GM21723 (cell line): ENCODE data around the gene KLHL34.

Source experiments
- ATAC-seq: cut with Tn5 transposase; IDR thresholded peaks from one replicate; pipeline ENCODE4 v1.9.1; 2021; ENCODE audit warnings: mild to moderate bottlenecking, moderate library complexity; ENCODE audit not compliant: unreplicated experiment

KLHL34 gene

GRCh38 chrX:21656587-21657317 lies 1.4 kb downstream of the KLHL34 start:
- no peak for ATAC-seq

DNA sequence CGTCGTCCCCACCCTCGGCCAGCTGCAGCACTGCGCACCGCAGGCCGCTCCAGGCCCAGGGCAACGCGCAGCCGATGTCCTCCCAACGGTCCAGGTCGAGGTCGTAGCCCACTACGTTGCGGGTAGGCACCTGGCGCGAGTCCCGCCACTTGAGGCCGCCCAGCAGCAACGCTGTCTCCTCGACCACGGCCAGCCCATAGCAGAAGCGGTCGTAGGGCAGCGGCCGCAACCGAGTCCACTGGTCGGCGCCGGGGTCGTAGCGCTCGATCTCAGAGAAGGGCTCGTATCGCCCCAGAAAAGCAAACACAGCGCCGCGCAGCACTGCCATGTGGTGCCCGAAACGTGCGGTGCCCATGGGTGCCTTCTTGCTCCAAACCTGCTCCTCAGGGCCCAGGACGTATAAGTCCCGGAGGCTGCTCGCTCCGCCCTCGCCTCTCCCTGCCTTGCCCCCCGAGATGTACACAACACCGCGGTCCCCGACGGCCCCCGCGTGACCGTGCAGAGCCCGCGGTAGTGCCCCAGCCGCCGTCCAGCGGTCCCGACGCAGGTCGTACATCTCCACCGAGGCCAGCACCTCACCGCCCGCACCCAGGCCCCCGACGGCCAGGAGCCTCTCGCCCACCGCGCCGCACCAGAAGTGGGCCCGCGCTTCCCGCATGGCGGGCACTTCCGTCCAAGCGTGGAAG lies 2.1 kb downstream of the KLHL34 start:
- no peak for ATAC-seq

GRCh38 chrX:21645886-21646285 lies 12.2 kb downstream of the KLHL34 start:
- no peak for ATAC-seq

GRCh38 chrX:21645431-21645830 lies 12.7 kb downstream of the KLHL34 start:
- no peak for ATAC-seq

- ATAC-seq, result no peak
Measured at GRCh38 chrX:21639775-21640174, 18.4 kb downstream of the KLHL34 start.

DNA sequence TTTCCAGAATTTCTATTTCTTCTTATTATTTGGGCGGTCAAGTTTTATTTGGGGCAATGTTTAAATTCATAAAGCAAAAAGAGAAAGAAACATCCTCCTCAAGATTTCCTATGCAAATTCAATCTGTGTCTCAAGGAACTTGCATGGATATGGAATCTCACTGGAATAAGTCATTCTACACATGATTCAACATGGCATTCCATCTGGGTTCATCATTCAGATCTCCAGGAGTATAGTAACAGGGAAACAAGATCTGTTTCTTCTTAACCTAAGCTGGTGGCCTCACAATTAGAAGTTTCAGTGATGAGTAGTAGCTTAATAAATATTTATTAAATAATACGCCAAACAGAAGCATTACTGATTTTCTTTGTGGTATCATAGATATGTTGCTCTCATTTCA lies 19.8 kb downstream of the KLHL34 start:
- no peak for ATAC-seq

DNA sequence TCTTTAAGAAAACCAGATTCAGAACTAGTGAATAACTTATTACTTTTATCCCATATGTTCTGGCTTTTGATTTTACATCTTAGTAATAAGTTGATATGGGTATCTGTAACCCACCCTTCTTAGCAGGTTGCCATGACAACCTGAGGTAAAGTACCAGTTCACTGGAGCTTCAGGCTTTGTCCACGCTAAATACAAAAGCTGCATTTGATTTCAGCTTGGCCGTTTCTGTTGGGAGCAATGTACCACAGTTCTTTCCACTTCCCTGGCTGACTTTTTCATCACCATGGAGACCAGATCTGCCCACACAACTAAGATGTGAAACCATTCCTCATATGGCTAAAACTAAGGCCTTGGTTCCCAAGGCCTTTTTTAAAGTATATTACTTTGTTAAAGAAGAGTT lies 26.1 kb downstream of the KLHL34 start:
- ATAC-seq, result no peak

DNA sequence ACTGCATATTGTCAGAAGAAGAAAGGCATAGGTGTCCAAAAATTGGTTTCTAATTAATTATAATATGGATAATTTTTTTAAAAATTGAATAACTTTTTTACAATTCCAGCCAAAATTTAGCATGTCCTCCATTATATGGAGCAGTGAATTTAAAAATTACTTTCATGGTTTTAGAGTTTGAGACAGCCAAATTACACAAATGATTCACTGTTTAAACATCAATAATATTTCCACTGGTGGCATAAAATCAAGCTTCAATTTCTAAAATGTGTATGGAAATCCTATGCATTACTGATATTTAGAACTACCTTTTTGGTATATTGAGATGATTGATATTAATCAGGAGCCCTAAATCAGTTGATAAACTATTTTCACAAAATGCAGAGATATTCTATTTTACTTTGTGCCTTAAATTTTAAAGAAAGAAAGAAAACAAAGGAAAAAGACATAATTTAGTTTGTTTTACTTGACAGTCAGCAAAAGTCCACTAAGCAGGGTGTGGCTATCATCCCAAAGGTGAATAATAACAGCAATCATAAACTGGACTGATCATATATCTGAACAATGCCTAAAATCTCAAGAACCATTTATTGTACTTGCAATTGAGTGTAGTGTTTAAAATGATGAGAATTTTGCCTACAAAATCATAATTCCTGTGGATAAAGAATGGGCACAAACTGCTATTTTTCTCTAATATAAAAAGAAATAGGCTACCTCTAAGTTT lies 34.2 kb downstream of the KLHL34 start:
- ATAC-seq, result no peak

GRCh38 chrX:21620234-21620633 lies 37.9 kb downstream of the KLHL34 start:
- ATAC-seq, result no peak

DNA sequence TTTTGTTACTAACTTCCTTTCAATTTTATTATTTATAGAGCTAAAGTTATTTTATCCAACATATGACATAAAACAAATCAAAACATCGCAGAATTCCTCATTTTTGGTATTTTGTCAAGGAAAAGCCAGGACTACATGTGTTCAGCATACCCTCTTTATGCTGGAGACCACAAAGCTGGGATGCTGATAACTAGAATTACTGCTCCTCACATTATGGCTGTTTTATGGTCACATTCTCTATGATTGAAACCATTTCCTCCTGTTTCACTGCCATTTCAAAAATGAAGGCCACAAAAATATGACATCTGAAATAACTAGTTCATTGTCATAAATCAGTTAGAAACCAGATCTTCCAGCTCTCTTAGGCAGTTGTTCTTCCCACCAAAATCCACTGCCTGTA lies 41.7 kb downstream of the KLHL34 start:
- no peak for ATAC-seq

GRCh38 chrX:21612154-21612553 lies 46.0 kb downstream of the KLHL34 start:
- no peak for ATAC-seq

- ATAC-seq, result no peak
Measured at GRCh38 chrX:21610168-21610567, 48.0 kb downstream of the KLHL34 start.

DNA sequence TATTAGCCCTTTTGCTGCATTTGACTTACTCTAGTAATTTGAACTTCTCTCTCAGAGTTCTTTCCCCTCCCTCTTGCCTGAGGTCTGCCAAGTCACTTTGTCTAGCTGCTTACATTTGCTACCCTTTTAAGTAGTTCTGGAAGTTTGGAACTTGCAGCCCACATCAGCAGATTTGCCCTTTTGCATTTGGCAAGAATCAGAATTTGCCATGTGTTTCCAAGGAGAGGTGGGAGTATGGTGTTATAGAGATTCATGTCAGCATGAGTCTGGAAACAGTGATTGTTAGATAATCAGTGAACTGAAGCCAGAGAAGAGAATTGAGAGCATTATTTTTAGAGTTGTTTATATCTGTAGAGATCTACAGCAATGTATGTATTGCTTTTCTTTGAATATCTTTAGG lies 52.1 kb downstream of the KLHL34 start:
- ATAC-seq, result no peak
